Effector memory CD8-positive, alpha-beta T cell (primary cell): ENCODE measurements around the gene RHEB.

Experiments used
- ATAC-seq: fragments of 150-1000 bp; cut with Tn5 transposase; replicated peaks from 2 replicates; pipeline ENCODE4 v1.10.0; 2021; ENCODE audit warnings: mild to moderate bottlenecking, moderate library complexity
- DNase-seq, 3 experiments: peaks; one replicate each; pipeline ENCODE4 v3.0.0; 2021
- H3K27ac Mint-ChIP-seq, 2 donors: one replicate each; pipeline ENCODE4 v1.8.0; 2022; ENCODE audit warnings: mild to moderate bottlenecking in 2 of 2, mixed read lengths in 2 of 2, moderate library complexity in 2 of 2
- H3K27me3 Mint-ChIP-seq, 2 donors: one replicate each; pipeline ENCODE4 v1.8.0; 2022; ENCODE audit warnings: mixed read lengths in 2 of 2
- H3K36me3 Mint-ChIP-seq: one replicate; pipeline ENCODE4 v1.8.0; 2022; ENCODE audit warnings: mild to moderate bottlenecking, moderate library complexity, mixed read lengths; ENCODE audit not compliant: insufficient read depth
- H3K4me1 Mint-ChIP-seq, 2 donors: one replicate each; pipeline ENCODE4 v1.8.0; 2022; ENCODE audit warnings: low read depth in 2 of 2, mixed read lengths in 2 of 2
- H3K4me3 Mint-ChIP-seq, 2 donors: one replicate each; pipeline ENCODE4 v1.8.0; 2022; ENCODE audit warnings: mild to moderate bottlenecking in 2 of 2, mixed read lengths in 2 of 2, moderate library complexity in 2 of 2
- H3K9me3 Mint-ChIP-seq, 2 donors: one replicate each; pipeline ENCODE4 v1.8.0; 2022; ENCODE audit warnings: mixed read lengths in 2 of 2

Gene RHEB

DNA sequence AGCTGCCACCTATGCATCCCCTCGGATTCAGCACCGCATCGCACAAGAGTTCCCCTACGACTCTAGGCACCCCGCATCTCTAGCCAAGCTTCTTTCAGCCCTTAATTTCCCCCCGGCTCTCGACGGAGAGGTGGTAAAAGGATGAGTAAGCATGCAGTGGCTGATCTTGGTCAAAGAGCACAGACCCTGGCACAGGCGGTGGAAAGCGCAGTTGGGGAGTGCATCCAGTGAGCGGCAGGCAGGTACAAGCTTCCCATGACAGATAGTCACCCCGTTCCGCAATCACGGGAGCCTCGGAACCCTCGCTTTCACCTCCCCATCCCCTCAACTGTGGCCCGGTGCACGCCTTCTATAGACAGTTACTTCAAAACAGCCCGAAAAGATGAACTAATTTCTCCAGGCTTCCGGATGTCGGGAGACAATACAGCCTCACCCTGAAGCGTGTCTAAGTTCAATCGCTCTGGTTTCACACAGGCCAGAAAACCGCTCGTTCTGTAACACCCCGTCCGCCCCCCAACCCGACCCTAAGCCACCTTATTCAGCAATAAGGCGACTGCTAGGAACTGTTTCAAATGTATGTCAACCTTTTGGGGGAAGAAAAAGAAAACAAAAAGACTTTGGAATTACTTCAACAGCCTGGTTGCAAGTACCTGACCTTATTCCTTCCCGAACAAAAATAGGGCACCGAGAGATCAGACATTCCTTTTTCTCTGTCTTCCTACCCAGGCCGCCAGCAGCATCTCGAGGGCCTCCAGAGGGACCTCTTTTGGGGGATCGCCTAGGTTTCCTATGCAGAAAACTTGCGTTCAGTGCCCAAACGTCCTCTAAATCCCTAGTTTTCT is 1.4 kb downstream of the RHEB start:
- no peaks in the 10 kb centered on the region for H3K9me3 Mint-ChIP-seq
- no peaks in the 10 kb centered on the region for H3K27me3 Mint-ChIP-seq
- peak; percentile 32 to 46 (median 34) for DNase-seq
- peak overlapping the region; percentile 97 to 98 for H3K27ac Mint-ChIP-seq
- peaks cover 34% of the 10 kb centered on the region for H3K36me3 Mint-ChIP-seq
- H3K4me1 Mint-ChIP-seq, result peaks cover 38 to 57% of the 10 kb centered on the region in 2 donors
- ATAC-seq, result peak; percentile 6
- peak overlapping the region; percentile 85 to 91 for H3K4me3 Mint-ChIP-seq

- H3K27ac Mint-ChIP-seq, result peak overlapping the region; percentile 97 to 98
- no peaks in the 10 kb centered on the region for H3K27me3 Mint-ChIP-seq
- H3K4me3 Mint-ChIP-seq, result peak overlapping the region; percentile 85 to 91
- H3K36me3 Mint-ChIP-seq, result peaks cover 34% of the 10 kb centered on the region
- no peaks in the 10 kb centered on the region for H3K9me3 Mint-ChIP-seq
- no peak for DNase-seq
- H3K4me1 Mint-ChIP-seq, result peaks cover 42 to 61% of the 10 kb centered on the region in 2 donors
- no peak for ATAC-seq
Observed at GRCh38 chr7:151517601-151518104, 2.0 kb downstream of the RHEB start.

- H3K27me3 Mint-ChIP-seq, result no peaks in the 10 kb centered on the region
- no peak overlapping the region for H3K27ac Mint-ChIP-seq
- no peak for ATAC-seq
- DNase-seq, result no peak
- H3K4me3 Mint-ChIP-seq, result peak overlapping the region; percentile 2 to 30
- peaks cover 53 to 75% of the 10 kb centered on the region in 2 donors for H3K4me1 Mint-ChIP-seq
- no peaks in the 10 kb centered on the region for H3K9me3 Mint-ChIP-seq
- H3K36me3 Mint-ChIP-seq, result peaks cover 39% of the 10 kb centered on the region
Observed at GRCh38 chr7:151515276-151515565, 4.5 kb downstream of the RHEB start.

DNA sequence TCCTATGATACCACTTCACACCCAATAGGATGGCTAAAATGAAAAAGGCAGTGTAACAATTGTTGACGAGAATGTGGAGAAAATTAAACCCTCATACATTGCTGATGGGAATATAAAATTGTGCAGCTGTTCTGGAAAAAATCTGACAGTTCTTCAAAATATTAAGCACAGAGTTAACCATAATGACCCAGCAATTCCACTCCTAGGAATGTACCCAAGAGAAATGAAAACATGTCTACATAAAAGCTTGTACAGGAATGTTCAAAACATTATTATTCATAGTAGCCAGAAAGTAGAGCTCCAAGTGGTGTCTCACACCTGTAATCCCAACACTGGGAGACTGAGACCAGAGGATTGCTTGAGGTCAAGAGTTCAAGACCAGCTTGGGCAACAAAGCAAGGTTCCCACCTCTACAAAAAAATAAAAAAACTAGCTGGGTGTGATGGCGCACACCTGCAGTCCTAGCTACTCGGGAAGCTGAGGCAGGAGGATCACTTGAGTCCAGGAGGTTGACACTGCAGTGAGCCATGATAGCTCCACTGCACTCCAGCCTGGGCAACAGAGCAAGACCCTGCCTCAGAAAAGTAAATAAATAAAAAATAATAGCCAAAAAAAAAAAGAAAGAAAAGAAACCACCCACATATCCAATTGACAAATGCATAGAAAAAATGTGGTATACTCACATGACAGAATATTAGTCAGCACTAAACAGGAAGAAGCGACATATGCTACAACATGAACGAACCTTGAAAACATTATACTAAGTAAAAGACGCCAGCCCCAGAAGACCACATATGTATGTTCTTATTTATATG is 5.0 kb downstream of the RHEB start:
- Mint-ChIP-seq H3K36me3 (peaks cover 34% of the 10 kb centered on the region), H3K4me1 (peaks cover 56 to 76% of the 10 kb centered on the region in 2 donors), H3K9me3 (no peaks in the 10 kb centered on the region), H3K27me3 (no peaks in the 10 kb centered on the region), H3K4me3 (peak overlapping the region; percentile 2 to 30), H3K27ac (no peak overlapping the region)
- DNase-seq (no peak), ATAC-seq (no peak)

DNA sequence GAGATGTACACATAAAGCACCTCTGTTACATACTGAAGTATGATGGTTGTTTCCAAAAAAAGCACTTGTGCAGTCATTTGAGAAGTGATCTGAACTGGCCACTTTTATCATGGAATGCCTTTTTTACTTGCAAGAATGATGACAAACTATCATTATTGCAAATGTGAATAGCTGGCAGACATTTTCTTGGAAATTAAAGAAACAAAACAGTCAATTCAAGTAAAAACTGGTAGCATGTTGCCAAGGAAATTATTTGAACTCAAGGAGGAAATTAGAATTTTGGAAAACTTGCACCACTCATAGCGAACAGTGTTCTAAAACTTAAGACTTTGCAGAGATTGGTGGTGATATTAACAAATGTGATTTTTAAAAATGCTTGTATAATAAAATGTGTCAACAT is 6.6 kb downstream of the RHEB start:
- H3K4me3 Mint-ChIP-seq, result no peak overlapping the region
- peaks cover 18% of the 10 kb centered on the region for H3K36me3 Mint-ChIP-seq
- H3K27me3 Mint-ChIP-seq, result no peaks in the 10 kb centered on the region
- ATAC-seq (no peak), DNase-seq (no peak)
- H3K4me1 Mint-ChIP-seq, result peaks cover 59 to 75% of the 10 kb centered on the region in 2 donors
- H3K27ac Mint-ChIP-seq, result no peak overlapping the region
- H3K9me3 Mint-ChIP-seq, result no peaks in the 10 kb centered on the region

- H3K27ac Mint-ChIP-seq, result peak overlapping the region in 1 of 2 donors; percentile 29
- no peaks in the 10 kb centered on the region for H3K9me3 Mint-ChIP-seq
- ATAC-seq, result no peak
- H3K36me3 Mint-ChIP-seq, result peaks cover 14% of the 10 kb centered on the region
- H3K27me3 Mint-ChIP-seq, result no peaks in the 10 kb centered on the region
- H3K4me3 Mint-ChIP-seq, result no peak overlapping the region
- peaks cover 53 to 74% of the 10 kb centered on the region in 2 donors for H3K4me1 Mint-ChIP-seq
- DNase-seq, result no peak
Observed at GRCh38 chr7:151512353-151512752, 7.3 kb downstream of the RHEB start.

GRCh38 chr7:151511946-151512345 is 7.7 kb downstream of the RHEB start:
- H3K4me3 Mint-ChIP-seq, result no peak overlapping the region

DNA sequence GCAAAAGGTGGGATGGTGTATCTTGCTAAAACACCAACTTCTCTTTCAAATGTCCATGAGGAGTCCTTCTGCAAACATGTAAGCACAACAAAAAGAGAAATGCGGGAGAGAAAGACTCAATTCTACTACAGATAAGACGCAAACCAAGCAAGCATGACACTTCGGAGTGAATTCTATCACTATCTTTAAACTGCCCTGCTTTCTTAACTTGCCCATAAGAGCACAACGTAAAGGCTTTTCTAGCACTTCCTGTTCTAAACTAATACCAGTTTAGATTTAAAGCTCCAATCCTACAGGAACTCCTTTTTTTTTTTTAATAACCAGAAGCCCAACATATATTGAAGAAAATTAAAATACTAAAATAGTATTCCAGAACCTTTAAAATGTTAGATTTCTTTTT is 8.4 kb downstream of the RHEB start:
- H3K4me3 Mint-ChIP-seq, result no peak overlapping the region
- no peak for DNase-seq
- ATAC-seq, result no peak
- peaks cover 9% of the 10 kb centered on the region for H3K36me3 Mint-ChIP-seq
- H3K4me1 Mint-ChIP-seq, result peaks cover 52 to 72% of the 10 kb centered on the region in 2 donors
- H3K27me3 Mint-ChIP-seq, result no peaks in the 10 kb centered on the region
- H3K27ac Mint-ChIP-seq, result no peak overlapping the region
- no peaks in the 10 kb centered on the region for H3K9me3 Mint-ChIP-seq

More at GRCh38 chr7:151511946-151512345, 7.7 kb downstream of the RHEB start:
- Mint-ChIP-seq H3K27ac (peak overlapping the region in 1 of 2 donors; percentile 29), H3K36me3 (peaks cover 13% of the 10 kb centered on the region), H3K27me3 (no peaks in the 10 kb centered on the region), H3K9me3 (no peaks in the 10 kb centered on the region), H3K4me1 (peaks cover 52 to 74% of the 10 kb centered on the region in 2 donors)
- ATAC-seq (no peak), DNase-seq (no peak)

GRCh38 chr7:151509670-151510333 is 9.9 kb downstream of the RHEB start:
- H3K36me3 Mint-ChIP-seq, result peaks cover 9% of the 10 kb centered on the region
- DNase-seq (no peak), ATAC-seq (no peak)
- no peaks in the 10 kb centered on the region for H3K27me3 Mint-ChIP-seq
- H3K27ac Mint-ChIP-seq, result peak overlapping the region in 1 of 2 donors; percentile 32
- no peaks in the 10 kb centered on the region for H3K9me3 Mint-ChIP-seq
- H3K4me1 Mint-ChIP-seq, result peaks cover 49 to 68% of the 10 kb centered on the region in 2 donors
- H3K4me3 Mint-ChIP-seq, result no peak overlapping the region

GRCh38 chr7:151508991-151509390 is 10.7 kb downstream of the RHEB start:
- Mint-ChIP-seq H3K27me3 (no peaks in the 10 kb centered on the region), H3K4me3 (no peak overlapping the region), H3K4me1 (peaks cover 46 to 63% of the 10 kb centered on the region in 2 donors), H3K9me3 (no peaks in the 10 kb centered on the region), H3K27ac (no peak overlapping the region), H3K36me3 (peaks cover 9% of the 10 kb centered on the region)
- no peak for DNase-seq
- no peak for ATAC-seq

GRCh38 chr7:151507806-151508205 is 11.9 kb downstream of the RHEB start:
- peaks cover 43 to 53% of the 10 kb centered on the region in 2 donors for H3K4me1 Mint-ChIP-seq
- DNase-seq (no peak), ATAC-seq (no peak)
- peaks cover 9% of the 10 kb centered on the region for H3K36me3 Mint-ChIP-seq
- H3K27me3 Mint-ChIP-seq, result no peaks in the 10 kb centered on the region
- H3K9me3 Mint-ChIP-seq, result no peaks in the 10 kb centered on the region
- no peak overlapping the region for H3K4me3 Mint-ChIP-seq
- no peak overlapping the region for H3K27ac Mint-ChIP-seq

GRCh38 chr7:151506901-151507382 is 12.8 kb downstream of the RHEB start:
- H3K27me3 Mint-ChIP-seq, result no peaks in the 10 kb centered on the region
- H3K4me1 Mint-ChIP-seq, result peaks cover 37 to 51% of the 10 kb centered on the region in 2 donors
- ATAC-seq, result no peak

GRCh38 chr7:151505836-151506468 is 13.7 kb downstream of the RHEB start:
- H3K9me3 Mint-ChIP-seq, result no peaks in the 10 kb centered on the region
- no peak for DNase-seq
- H3K27me3 Mint-ChIP-seq, result no peaks in the 10 kb centered on the region
- ATAC-seq, result no peak
- no peak overlapping the region for H3K4me3 Mint-ChIP-seq
- H3K4me1 Mint-ChIP-seq, result peaks cover 41 to 52% of the 10 kb centered on the region in 2 donors
- H3K36me3 Mint-ChIP-seq, result peaks cover 4% of the 10 kb centered on the region
- H3K27ac Mint-ChIP-seq, result peak overlapping the region in 1 of 2 donors; percentile 44

More at GRCh38 chr7:151506901-151507382, 12.8 kb downstream of the RHEB start:
- no peak overlapping the region for H3K27ac Mint-ChIP-seq
- DNase-seq, result no peak
- no peak overlapping the region for H3K4me3 Mint-ChIP-seq
- H3K36me3 Mint-ChIP-seq, result peaks cover 8% of the 10 kb centered on the region
- no peaks in the 10 kb centered on the region for H3K9me3 Mint-ChIP-seq
